GM23338 (cell line): ENCODE results near the gene PLCG2. TPM values are rescaled to one million over a fixed set of nuclear protein-coding genes. Genes with fewer than 3 reads are reported as not detected.
A peak's percentile ranks its signal among the peaks of the same experiment; 100 is the strongest.
"Not testable (repeated sequence)": the region's sequence is repeated elsewhere in the genome, so short reads cannot be mapped to it uniquely, and the experiment has no call there.

ENCODE experiments used
- ATAC-seq: fragments of 200-7000 bp; cut with Tn5 transposase; 3 replicates; pipeline ENCODE4 v1.9.1; 2020
- DNase-seq: peaks from one replicate; pipeline ENCODE4 v3.0.0-alpha.2; 2015; ENCODE audit warnings: low spot score
- H2AFZ ChIP-seq: fragments of 200-600 bp; sonication (generic); 2 replicates; pipeline ENCODE4 v1.8.0; 2016; ENCODE audit warnings: antibody characterized with exemption, mild to moderate bottlenecking, moderate library complexity
- H3F3A ChIP-seq: fragments of 200-600 bp; sonication (generic); replicated peaks from 2 replicates; pipeline ENCODE4 v1.8.0; 2017; ENCODE audit warnings: antibody characterized with exemption, mixed run types, low read depth
- H3K27ac ChIP-seq: fragments of 200-600 bp; sonication (generic); 2 replicates; pipeline ENCODE4 v1.6.1; 2016; ENCODE audit warnings: low read depth
- H3K27me3 ChIP-seq: fragments of 200-600 bp; sonication (generic); 2 replicates; pipeline ENCODE4 v1.8.0; 2016; ENCODE audit warnings: mild to moderate bottlenecking, mixed run types, moderate library complexity; ENCODE audit not compliant: insufficient read depth
- H3K36me3 ChIP-seq: fragments of 200-600 bp; sonication (generic); 2 replicates; pipeline ENCODE4 v1.8.0; 2016; ENCODE audit warnings: mild to moderate bottlenecking; ENCODE audit not compliant: insufficient read depth
- H3K4me1 ChIP-seq: fragments of 200-600 bp; sonication (generic); 2 replicates; pipeline ENCODE4 v1.8.0; 2016; ENCODE audit warnings: mild to moderate bottlenecking, moderate library complexity; ENCODE audit not compliant: insufficient read depth
- H3K4me2 ChIP-seq: fragments of 200-600 bp; sonication (generic); 2 replicates; pipeline ENCODE4 v1.7.1; 2017; ENCODE audit warnings: mixed run types
- H3K4me3 ChIP-seq: fragments of 200-600 bp; sonication (generic); 2 replicates; pipeline ENCODE4 v1.6.1; 2016; ENCODE audit warnings: mixed run types
- H3K79me2 ChIP-seq: fragments of 200-600 bp; sonication (generic); replicated peaks from 2 replicates; pipeline ENCODE4 v1.8.0; 2017; ENCODE audit warnings: mild to moderate bottlenecking; ENCODE audit not compliant: insufficient read depth
- H3K9me2 ChIP-seq: fragments of 200-600 bp; sonication (generic); 2 replicates; pipeline ENCODE4 v1.8.0; 2017; ENCODE audit not compliant: insufficient read depth
- H4K20me1 ChIP-seq: fragments of 200-600 bp; sonication (generic); replicated peaks from 2 replicates; pipeline ENCODE4 v1.8.0; 2017; ENCODE audit warnings: mild to moderate bottlenecking; ENCODE audit not compliant: insufficient read depth
- H3K27ac Mint-ChIP-seq: 2 replicates; pipeline ENCODE4 v1.8.0; 2020; ENCODE audit warnings: inconsistent platforms, mild to moderate bottlenecking, moderate library complexity, mixed read lengths
- H3K27me3 Mint-ChIP-seq: 3 replicates; pipeline ENCODE4 v1.8.0; 2022; ENCODE audit warnings: low read depth, mild to moderate bottlenecking, moderate library complexity, mixed read lengths, inconsistent platforms; ENCODE audit not compliant: insufficient read depth, poor library complexity
- H3K36me3 Mint-ChIP-seq: 3 replicates; pipeline ENCODE4 v1.8.0; 2021; ENCODE audit warnings: low read depth, mild to moderate bottlenecking, inconsistent platforms, moderate library complexity, mixed read lengths
- H3K4me1 Mint-ChIP-seq: 3 replicates; pipeline ENCODE4 v1.8.0; 2020; ENCODE audit warnings: mild to moderate bottlenecking, inconsistent platforms, mixed read lengths
- H3K4me3 Mint-ChIP-seq: 3 replicates; pipeline ENCODE4 v1.8.0; 2021; ENCODE audit warnings: moderate library complexity, mild to moderate bottlenecking, inconsistent platforms, mixed read lengths
- H3K9me3 Mint-ChIP-seq: 3 replicates; pipeline ENCODE4 v1.8.0; 2020; ENCODE audit warnings: moderate library complexity, mild to moderate bottlenecking, inconsistent platforms, mixed read lengths
- EZH2 ChIP-seq: fragments of 200-600 bp; sonication (generic); IDR thresholded peaks from one replicate; pipeline ENCODE4 v1.8.0; 2017; ENCODE audit warnings: antibody characterized with exemption, mild to moderate bottlenecking, low read depth; ENCODE audit not compliant: unreplicated experiment
- JUNB ChIP-seq: IDR thresholded peaks from one replicate; pipeline ENCODE4 v1.6.1; 2016; ENCODE audit warnings: antibody characterized with exemption; ENCODE audit not compliant: unreplicated experiment
- POLR2AphosphoS5 ChIP-seq: IDR thresholded peaks from 2 replicates; pipeline ENCODE4 v1.6.1; 2016; ENCODE audit warnings: antibody characterized with exemption, low read depth
- STAT1 ChIP-seq: IDR thresholded peaks from one replicate; pipeline ENCODE4 v1.6.1; 2016; ENCODE audit warnings: antibody characterized with exemption; ENCODE audit not compliant: unreplicated experiment
- polyA plus RNA-seq: library from polyadenylated mRNA; unstranded; fragments of >200 nt; fragmentation: Nextera tagmentation; extraction: Ambion mirVana; gene quantifications from 2 replicates; pipeline ENCODE4 v1.2.1, GENCODE V29; 2016
- total RNA-seq: library from RNA; depleted of rRNA; stranded (reverse); fragments of >200 nt; shearing (Covaris generic); gene quantifications from 2 replicates; pipeline ENCODE4 v1.2.3, GENCODE V29; 2014
- TF ChIP-seq, protein P1 (sequence below): fragments of 250-450 bp; sonication (Bioruptor Pico); IDR thresholded peaks from 2 replicates; pipeline ENCODE4 v1.5.0; 2020; ENCODE audit warnings: mild to moderate bottlenecking, moderate library complexity
- TF ChIP-seq, protein P2 (sequence below), 2 experiments: fragments of 200-600 bp in 1 of 2; sonication (generic) in 1 of 2; conservative IDR thresholded peaks; 2 replicates each; pipeline versions ENCODE4 v1.5.1 to v1.6.1; 2016 to 2017; ENCODE audit warnings: antibody characterized with exemption in 2 of 2, low read depth in 2 of 2, mild to moderate bottlenecking in 2 of 2, moderate library complexity in 1 of 2

The PLCG2 gene
- total and polyA plus RNA-seq, 2 experiments from 2014 or later, result 2.4 to 5.9 TPM

DNA sequence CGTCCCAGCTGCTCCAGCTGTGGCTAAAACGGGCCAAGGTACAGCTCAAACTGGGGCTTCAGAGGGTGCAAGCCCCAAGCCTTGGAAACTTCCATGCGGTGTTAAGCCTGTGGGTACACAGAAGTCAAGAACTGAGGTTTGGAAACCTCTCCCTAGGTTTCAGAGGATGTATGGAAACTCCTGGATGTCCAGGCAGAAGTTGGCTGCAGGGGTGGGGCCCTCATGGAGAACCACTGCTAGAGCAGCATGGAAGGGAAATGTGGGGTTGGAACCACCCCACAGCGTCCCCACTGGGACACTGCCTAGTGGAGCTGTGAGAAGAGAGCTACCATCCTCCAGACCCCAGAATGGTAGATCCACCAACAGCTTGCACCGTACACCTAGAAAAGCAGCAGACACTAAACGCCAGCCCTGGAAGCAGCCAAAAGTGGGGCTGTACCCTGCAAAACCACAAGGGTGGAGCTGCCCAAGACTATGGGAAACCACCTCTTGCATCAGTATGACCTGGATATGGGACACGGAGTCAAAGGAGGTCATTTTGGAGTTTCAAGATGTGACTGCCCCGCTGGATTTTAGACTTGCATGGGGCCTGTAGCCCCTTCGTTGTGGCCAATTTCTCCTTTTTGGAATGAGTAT lies 230.0 kb downstream of the PLCG2 start (continued):
- TF ChIP-seq, protein P1, sequence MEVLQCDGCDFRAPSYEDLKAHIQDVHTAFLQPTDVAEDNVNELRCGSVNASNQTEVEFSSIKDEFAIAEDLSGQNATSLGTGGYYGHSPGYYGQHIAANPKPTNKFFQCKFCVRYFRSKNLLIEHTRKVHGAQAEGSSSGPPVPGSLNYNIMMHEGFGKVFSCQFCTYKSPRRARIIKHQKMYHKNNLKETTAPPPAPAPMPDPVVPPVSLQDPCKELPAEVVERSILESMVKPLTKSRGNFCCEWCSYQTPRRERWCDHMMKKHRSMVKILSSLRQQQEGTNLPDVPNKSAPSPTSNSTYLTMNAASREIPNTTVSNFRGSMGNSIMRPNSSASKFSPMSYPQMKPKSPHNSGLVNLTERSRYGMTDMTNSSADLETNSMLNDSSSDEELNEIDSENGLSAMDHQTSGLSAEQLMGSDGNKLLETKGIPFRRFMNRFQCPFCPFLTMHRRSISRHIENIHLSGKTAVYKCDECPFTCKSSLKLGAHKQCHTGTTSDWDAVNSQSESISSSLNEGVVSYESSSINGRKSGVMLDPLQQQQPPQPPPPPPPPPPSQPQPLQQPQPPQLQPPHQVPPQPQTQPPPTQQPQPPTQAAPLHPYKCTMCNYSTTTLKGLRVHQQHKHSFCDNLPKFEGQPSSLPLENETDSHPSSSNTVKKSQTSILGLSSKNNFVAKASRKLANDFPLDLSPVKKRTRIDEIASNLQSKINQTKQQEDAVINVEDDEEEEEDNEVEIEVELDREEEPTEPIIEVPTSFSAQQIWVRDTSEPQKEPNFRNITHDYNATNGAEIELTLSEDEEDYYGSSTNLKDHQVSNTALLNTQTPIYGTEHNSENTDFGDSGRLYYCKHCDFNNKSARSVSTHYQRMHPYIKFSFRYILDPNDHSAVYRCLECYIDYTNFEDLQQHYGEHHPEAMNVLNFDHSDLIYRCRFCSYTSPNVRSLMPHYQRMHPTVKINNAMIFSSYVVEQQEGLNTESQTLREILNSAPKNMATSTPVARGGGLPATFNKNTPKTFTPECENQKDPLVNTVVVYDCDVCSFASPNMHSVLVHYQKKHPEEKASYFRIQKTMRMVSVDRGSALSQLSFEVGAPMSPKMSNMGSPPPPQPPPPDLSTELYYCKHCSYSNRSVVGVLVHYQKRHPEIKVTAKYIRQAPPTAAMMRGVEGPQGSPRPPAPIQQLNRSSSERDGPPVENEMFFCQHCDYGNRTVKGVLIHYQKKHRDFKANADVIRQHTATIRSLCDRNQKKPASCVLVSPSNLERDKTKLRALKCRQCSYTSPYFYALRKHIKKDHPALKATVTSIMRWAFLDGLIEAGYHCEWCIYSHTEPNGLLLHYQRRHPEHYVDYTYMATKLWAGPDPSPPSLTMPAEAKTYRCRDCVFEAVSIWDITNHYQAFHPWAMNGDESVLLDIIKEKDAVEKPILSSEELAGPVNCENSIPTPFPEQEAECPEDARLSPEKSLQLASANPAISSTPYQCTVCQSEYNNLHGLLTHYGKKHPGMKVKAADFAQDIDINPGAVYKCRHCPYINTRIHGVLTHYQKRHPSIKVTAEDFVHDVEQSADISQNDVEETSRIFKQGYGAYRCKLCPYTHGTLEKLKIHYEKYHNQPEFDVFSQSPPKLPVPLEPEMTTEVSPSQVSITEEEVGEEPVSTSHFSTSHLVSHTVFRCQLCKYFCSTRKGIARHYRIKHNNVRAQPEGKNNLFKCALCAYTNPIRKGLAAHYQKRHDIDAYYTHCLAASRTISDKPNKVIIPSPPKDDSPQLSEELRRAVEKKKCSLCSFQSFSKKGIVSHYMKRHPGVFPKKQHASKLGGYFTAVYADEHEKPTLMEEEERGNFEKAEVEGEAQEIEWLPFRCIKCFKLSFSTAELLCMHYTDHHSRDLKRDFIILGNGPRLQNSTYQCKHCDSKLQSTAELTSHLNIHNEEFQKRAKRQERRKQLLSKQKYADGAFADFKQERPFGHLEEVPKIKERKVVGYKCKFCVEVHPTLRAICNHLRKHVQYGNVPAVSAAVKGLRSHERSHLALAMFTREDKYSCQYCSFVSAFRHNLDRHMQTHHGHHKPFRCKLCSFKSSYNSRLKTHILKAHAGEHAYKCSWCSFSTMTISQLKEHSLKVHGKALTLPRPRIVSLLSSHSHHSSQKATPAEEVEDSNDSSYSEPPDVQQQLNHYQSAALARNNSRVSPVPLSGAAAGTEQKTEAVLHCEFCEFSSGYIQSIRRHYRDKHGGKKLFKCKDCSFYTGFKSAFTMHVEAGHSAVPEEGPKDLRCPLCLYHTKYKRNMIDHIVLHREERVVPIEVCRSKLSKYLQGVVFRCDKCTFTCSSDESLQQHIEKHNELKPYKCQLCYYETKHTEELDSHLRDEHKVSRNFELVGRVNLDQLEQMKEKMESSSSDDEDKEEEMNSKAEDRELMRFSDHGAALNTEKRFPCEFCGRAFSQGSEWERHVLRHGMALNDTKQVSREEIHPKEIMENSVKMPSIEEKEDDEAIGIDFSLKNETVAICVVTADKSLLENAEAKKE (CRISPR knock-in tag), result no peak

DNA sequence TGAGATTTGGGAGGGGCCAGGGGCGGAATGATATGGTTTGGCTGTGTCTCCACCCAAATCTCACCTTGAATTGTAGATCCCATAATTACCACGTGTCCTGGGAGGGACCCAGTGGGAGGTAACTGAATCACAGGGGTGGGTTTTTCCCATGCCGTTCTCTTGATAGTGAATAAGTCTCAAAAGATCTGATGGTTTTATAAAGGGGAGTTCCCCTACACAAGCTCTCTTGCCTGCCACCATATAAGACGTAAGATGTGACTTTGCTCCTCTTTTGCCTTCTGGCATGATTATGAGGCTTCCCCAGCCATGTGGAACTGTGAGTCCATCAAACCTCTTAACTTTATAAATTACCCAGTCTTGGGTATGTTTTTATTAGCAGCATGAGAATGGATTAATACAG lies 230.7 kb downstream of the PLCG2 start:
- not testable (repeated sequence) for H3K27ac Mint-ChIP-seq, H3K4me2 ChIP-seq, H3K27me3 ChIP-seq, H3K4me1 Mint-ChIP-seq, H3K36me3 ChIP-seq, H3K27me3 Mint-ChIP-seq, H3F3A ChIP-seq, H3K4me3 Mint-ChIP-seq, H3K4me1 ChIP-seq, DNase-seq, H3K79me2 ChIP-seq, H2AFZ ChIP-seq, H3K27ac ChIP-seq, H3K4me3 ChIP-seq, ATAC-seq, H3K9me2 ChIP-seq, H4K20me1 ChIP-seq
- H3K36me3 Mint-ChIP-seq, result peaks cover 32% of the 10 kb centered on the region
- H3K9me3 Mint-ChIP-seq, result peaks cover 44% of the 10 kb centered on the region

DNA sequence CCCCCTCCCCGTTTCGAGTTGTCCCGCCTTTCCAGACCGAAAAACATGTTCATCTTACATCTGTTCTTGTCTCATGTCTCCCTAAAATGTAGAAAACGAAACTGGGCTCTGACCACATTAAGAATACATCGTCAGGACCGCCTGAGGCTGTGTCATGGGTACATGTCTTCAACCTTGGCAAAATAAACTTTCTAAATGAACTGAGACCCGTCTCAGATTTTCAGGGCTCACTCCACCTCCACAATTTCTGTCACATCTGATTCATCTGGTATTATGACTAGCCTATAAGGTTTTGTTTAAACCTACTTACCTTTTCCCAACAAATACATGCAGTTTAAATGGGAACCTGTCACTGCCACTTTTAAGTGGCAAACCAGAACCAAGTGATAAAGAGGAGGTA lies 231.6 kb downstream of the PLCG2 start:
- no peak overlapping the region for H2AFZ ChIP-seq
- no peaks in the 10 kb centered on the region; the same call in 1 of the 2 replicates for H3K36me3 ChIP-seq
- H3K27ac Mint-ChIP-seq, result no peak overlapping the region
- ATAC-seq (no peak), DNase-seq (no peak)
- H3K9me2 ChIP-seq, result no peaks in the 10 kb centered on the region
- no peaks in the 10 kb centered on the region for H3K4me1 Mint-ChIP-seq
- H3K27ac ChIP-seq, result no peak overlapping the region
- no peaks in the 10 kb centered on the region for H3K79me2 ChIP-seq
- H3K4me3 ChIP-seq, result no peak overlapping the region
- no peaks in the 10 kb centered on the region for H3K27me3 Mint-ChIP-seq
- no peaks in the 10 kb centered on the region for H4K20me1 ChIP-seq
- H3K36me3 Mint-ChIP-seq, result peaks cover 32% of the 10 kb centered on the region
- H3K9me3 Mint-ChIP-seq, result peaks cover 46% of the 10 kb centered on the region
- H3F3A ChIP-seq, result no peaks in the 10 kb centered on the region
- no peaks in the 10 kb centered on the region for H3K27me3 ChIP-seq
- H3K4me2 ChIP-seq, result no peak overlapping the region
- peak overlapping the region; percentile 59; the same call in 2 of the 3 replicates for H3K4me3 Mint-ChIP-seq
- no peaks in the 10 kb centered on the region for H3K4me1 ChIP-seq
- no peak for TF ChIP-seq EZH2
- no peak for TF ChIP-seq STAT1
- TF ChIP-seq POLR2AphosphoS5, result no peak
- no peak for TF ChIP-seq JUNB
- TF ChIP-seq, protein P2, sequence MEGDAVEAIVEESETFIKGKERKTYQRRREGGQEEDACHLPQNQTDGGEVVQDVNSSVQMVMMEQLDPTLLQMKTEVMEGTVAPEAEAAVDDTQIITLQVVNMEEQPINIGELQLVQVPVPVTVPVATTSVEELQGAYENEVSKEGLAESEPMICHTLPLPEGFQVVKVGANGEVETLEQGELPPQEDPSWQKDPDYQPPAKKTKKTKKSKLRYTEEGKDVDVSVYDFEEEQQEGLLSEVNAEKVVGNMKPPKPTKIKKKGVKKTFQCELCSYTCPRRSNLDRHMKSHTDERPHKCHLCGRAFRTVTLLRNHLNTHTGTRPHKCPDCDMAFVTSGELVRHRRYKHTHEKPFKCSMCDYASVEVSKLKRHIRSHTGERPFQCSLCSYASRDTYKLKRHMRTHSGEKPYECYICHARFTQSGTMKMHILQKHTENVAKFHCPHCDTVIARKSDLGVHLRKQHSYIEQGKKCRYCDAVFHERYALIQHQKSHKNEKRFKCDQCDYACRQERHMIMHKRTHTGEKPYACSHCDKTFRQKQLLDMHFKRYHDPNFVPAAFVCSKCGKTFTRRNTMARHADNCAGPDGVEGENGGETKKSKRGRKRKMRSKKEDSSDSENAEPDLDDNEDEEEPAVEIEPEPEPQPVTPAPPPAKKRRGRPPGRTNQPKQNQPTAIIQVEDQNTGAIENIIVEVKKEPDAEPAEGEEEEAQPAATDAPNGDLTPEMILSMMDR (conservative IDR thresholded peaks at IDR 0.05; ENCODE audit: low read depth in 2 of 2), result no peak
